Upper lobe of right lung (tissue), 1 donor: Measurements from ENCODE around the gene C2CD2. TPM values are rescaled to one million over a fixed set of nuclear protein-coding genes. Genes with fewer than 3 reads are reported as not detected.

Source experiments
- ATAC-seq: fragments of 200-7000 bp; cut with Tn5 transposase; one replicate; pipeline ENCODE4 v1.9.1; 2020; ENCODE audit warnings: mild to moderate bottlenecking, moderate library complexity
- DNase-seq: peaks from one replicate; pipeline ENCODE4 v3.0.0-alpha.2; 2020
- H3K27ac ChIP-seq: fragments of 200-600 bp; one replicate; pipeline ENCODE4 v1.8.0; 2022
- H3K27me3 ChIP-seq: fragments of 200-600 bp; one replicate; pipeline ENCODE4 v1.8.0; 2022; ENCODE audit warnings: mild to moderate bottlenecking
- H3K36me3 ChIP-seq: fragments of 200-600 bp; one replicate; pipeline ENCODE4 v1.8.0; 2022
- H3K4me1 ChIP-seq: fragments of 200-600 bp; one replicate; pipeline ENCODE4 v1.8.0; 2022
- H3K4me3 ChIP-seq: fragments of 200-600 bp; one replicate; pipeline ENCODE4 v1.8.0; 2022; ENCODE audit warnings: mild to moderate bottlenecking
- H3K9me3 ChIP-seq: fragments of 200-600 bp; one replicate; pipeline ENCODE4 v1.8.0; 2022
- CTCF ChIP-seq: fragments of 200-600 bp; IDR thresholded peaks from one replicate; pipeline ENCODE4 v1.8.0; 2022; ENCODE audit warnings: antibody characterized with exemption
- intact Hi-C: fragments of 100-400 bp; cut with DNase I; formaldehyde crosslinking; loops from one replicate; pipeline ENCODE4 v1.11.0; 2022
- total RNA-seq: library from RNA; stranded (reverse); fragmentation: NEBNext Ultra II Directional; extraction: Animal tissue kit (Norgen Biotek cat#: 25700); gene quantifications from one replicate; pipeline ENCODE4 v1.2.1, GENCODE V29; 2021
- donor health status: DM: no; HTN: yes; CAD: no; lungs with severe emphysema.

C2CD2 gene
- total RNA-seq, 1 donor from 2014 or later, result 26.4 TPM

- DNase-seq, result no peak
- no peak for ATAC-seq
- intact Hi-C loops, result no loop called here
- H3K4me3 ChIP-seq, result no peak overlapping the region
- H3K27ac ChIP-seq, result no peak overlapping the region
- H3K9me3 ChIP-seq, result no peaks in the 10 kb centered on the region
- H3K27me3 ChIP-seq, result no peaks in the 10 kb centered on the region
- peaks cover 15% of the 10 kb centered on the region for H3K36me3 ChIP-seq
- no peak for TF ChIP-seq CTCF
- H3K4me1 ChIP-seq, result peaks cover 5% of the 10 kb centered on the region
These were observed 62.7 kb downstream of the C2CD2 start for GRCh38 chr21:41891132-41891531.

GRCh38 chr21:41890355-41890754 lies 63.5 kb downstream of the C2CD2 start:
- Histone ChIP-seq H3K36me3 (peaks cover 8% of the 10 kb centered on the region), H3K4me3 (no peak overlapping the region), H3K4me1 (no peaks in the 10 kb centered on the region), H3K27ac (no peak overlapping the region), H3K9me3 (no peaks in the 10 kb centered on the region), H3K27me3 (no peaks in the 10 kb centered on the region)
- intact Hi-C loops, result no loop called here
- ATAC-seq (no peak), DNase-seq (no peak)
- TF ChIP-seq CTCF, result no peak

- no peak for TF ChIP-seq CTCF
- intact Hi-C loops, result no loop called here
- Histone ChIP-seq H3K27me3 (no peaks in the 10 kb centered on the region), H3K9me3 (no peaks in the 10 kb centered on the region), H3K27ac (no peak overlapping the region), H3K4me3 (no peak overlapping the region), H3K4me1 (no peaks in the 10 kb centered on the region), H3K36me3 (peaks cover 8% of the 10 kb centered on the region)
- ATAC-seq (no peak), DNase-seq (no peak)
These were observed 65.0 kb downstream of the C2CD2 start for GRCh38 chr21:41888749-41889376.

- intact Hi-C loops, result no loop called here
- Histone ChIP-seq H3K36me3 (peaks cover 8% of the 10 kb centered on the region), H3K4me3 (no peak overlapping the region), H3K9me3 (no peaks in the 10 kb centered on the region), H3K4me1 (no peaks in the 10 kb centered on the region), H3K27ac (no peak overlapping the region), H3K27me3 (no peaks in the 10 kb centered on the region)
- no peak for TF ChIP-seq CTCF
- DNase-seq, result no peak
- ATAC-seq, result no peak
These were observed 66.2 kb downstream of the C2CD2 start for GRCh38 chr21:41887667-41888066.

GRCh38 chr21:41886328-41886727 lies 67.5 kb downstream of the C2CD2 start:
- H3K4me3 ChIP-seq, result no peak overlapping the region
- intact Hi-C loops, result no loop called here
- H3K27ac ChIP-seq, result no peak overlapping the region
- H3K27me3 ChIP-seq, result no peaks in the 10 kb centered on the region
- peaks cover 7% of the 10 kb centered on the region for H3K36me3 ChIP-seq
- no peak for TF ChIP-seq CTCF
- DNase-seq, result no peak
- no peaks in the 10 kb centered on the region for H3K4me1 ChIP-seq
- H3K9me3 ChIP-seq, result no peaks in the 10 kb centered on the region
- ATAC-seq, result no peak
